ENCODE results near the gene DPYSL3.
A peak's percentile ranks its signal among the peaks of the same experiment; 100 is the strongest.

DPYSL3 gene

DNA sequence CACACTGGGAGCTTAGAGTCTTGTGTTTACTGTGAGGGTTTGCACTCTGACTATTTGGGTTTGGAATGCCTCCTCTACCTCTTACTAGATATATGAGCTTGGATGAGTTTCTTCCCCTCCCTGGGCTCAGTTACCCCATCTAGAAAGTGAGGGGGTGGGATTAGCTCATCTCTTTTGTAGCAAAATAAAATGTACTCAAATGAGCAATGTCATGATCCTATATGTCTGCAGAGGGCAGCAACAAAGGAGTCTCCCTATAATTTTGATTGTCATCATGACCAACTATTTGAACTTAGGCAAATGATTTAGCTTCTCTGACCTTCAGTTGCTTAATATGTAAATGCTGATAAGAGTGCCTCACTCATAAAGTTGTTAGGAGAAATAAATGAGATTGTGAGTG lies 109.0 kb downstream of the DPYSL3 start:
- TF ChIP-seq, protein P1, sequence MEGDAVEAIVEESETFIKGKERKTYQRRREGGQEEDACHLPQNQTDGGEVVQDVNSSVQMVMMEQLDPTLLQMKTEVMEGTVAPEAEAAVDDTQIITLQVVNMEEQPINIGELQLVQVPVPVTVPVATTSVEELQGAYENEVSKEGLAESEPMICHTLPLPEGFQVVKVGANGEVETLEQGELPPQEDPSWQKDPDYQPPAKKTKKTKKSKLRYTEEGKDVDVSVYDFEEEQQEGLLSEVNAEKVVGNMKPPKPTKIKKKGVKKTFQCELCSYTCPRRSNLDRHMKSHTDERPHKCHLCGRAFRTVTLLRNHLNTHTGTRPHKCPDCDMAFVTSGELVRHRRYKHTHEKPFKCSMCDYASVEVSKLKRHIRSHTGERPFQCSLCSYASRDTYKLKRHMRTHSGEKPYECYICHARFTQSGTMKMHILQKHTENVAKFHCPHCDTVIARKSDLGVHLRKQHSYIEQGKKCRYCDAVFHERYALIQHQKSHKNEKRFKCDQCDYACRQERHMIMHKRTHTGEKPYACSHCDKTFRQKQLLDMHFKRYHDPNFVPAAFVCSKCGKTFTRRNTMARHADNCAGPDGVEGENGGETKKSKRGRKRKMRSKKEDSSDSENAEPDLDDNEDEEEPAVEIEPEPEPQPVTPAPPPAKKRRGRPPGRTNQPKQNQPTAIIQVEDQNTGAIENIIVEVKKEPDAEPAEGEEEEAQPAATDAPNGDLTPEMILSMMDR (IDR thresholded peaks at IDR 0.05; ENCODE audit: low read depth, low read length), result no peak
- TF ChIP-seq, protein P2, sequence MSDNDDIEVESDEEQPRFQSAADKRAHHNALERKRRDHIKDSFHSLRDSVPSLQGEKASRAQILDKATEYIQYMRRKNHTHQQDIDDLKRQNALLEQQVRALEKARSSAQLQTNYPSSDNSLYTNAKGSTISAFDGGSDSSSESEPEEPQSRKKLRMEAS (IDR thresholded peaks at IDR 0.05; ENCODE audit: low read depth, low read length), result no peak
- TF ChIP-seq MYC (IDR thresholded peaks at IDR 0.05; ENCODE audit: low read depth, low read length) (no peak), POLR2A (IDR thresholded peaks at IDR 0.05; ENCODE audit: extremely low read depth, insufficient read length) (no peak)
- no peak overlapping the region for H3K4me3 ChIP-seq (ENCODE audit: low read depth, low read length)
- no peak for DNase-seq (ENCODE audit: low read depth)

DNA sequence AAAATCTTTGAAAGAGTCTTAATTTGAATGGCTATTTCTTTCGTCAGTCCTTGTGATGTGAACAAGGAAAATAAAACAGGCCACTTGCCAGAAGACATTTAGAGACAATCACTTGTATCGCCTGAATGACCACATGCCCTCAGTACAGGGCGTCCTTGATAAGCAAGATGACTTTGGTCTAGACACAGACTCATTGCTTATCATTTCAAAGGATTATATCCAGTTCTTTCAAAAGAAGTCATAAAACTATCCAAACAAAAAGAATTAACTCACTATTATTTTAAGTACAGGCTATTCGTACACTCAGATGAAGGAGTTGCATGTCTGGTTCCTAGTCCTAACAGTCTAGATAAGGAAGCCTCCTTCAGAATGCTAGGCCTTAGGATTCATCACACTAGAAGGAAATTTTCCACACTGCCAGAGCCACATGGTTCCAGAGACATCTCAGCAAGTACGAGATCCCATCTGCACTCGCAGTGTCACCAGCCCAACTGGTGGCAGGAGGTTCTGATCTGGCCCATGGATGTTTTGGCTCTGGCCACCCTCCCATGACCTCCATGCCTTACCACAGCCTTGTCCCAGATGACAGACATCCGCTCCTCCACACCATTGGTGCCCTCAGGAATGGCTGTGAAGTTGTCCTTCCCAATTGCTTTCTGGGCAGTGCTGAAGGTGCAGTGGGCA lies 109.6 kb downstream of the DPYSL3 start:
- DNase-seq (ENCODE audit: low read depth), result no peak
- H3K4me3 ChIP-seq (ENCODE audit: low read depth, low read length), result no peak overlapping the region
- TF ChIP-seq, protein P1 (IDR thresholded peaks at IDR 0.05; ENCODE audit: low read depth, low read length), result no peak
- TF ChIP-seq MYC (IDR thresholded peaks at IDR 0.05; ENCODE audit: low read depth, low read length) (no peak), POLR2A (IDR thresholded peaks at IDR 0.05; ENCODE audit: extremely low read depth, insufficient read length) (no peak)
- TF ChIP-seq, protein P2 (IDR thresholded peaks at IDR 0.05; ENCODE audit: low read depth, low read length), result no peak

DNA sequence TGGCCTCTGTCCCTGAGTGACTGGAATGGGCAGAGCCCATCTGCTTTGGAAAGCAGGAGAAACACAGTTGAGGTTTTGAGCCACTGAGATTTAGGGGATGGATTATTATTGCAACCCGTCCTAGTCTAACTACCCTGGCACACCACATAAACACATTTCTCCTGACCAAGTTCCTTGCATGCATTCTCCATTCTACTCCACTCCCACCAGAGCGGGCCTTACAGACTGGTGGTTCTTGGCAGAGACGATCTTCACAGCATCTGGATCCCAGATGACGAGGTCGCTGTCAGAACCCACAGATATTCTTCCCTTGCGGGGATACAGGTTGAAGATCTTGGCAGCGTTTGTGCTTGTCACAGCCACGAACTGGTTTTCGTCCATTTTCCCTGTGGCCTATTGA lies 111.0 kb downstream of the DPYSL3 start:
- TF ChIP-seq, protein P1 (IDR thresholded peaks at IDR 0.05; ENCODE audit: low read depth, low read length), result no peak
- TF ChIP-seq MYC (IDR thresholded peaks at IDR 0.05; ENCODE audit: low read depth, low read length) (no peak), POLR2A (IDR thresholded peaks at IDR 0.05; ENCODE audit: extremely low read depth, insufficient read length) (no peak)
- TF ChIP-seq, protein P2 (IDR thresholded peaks at IDR 0.05; ENCODE audit: low read depth, low read length), result no peak
- H3K4me3 ChIP-seq (ENCODE audit: low read depth, low read length), result no peak overlapping the region
- no peak for DNase-seq (ENCODE audit: low read depth)

DNA sequence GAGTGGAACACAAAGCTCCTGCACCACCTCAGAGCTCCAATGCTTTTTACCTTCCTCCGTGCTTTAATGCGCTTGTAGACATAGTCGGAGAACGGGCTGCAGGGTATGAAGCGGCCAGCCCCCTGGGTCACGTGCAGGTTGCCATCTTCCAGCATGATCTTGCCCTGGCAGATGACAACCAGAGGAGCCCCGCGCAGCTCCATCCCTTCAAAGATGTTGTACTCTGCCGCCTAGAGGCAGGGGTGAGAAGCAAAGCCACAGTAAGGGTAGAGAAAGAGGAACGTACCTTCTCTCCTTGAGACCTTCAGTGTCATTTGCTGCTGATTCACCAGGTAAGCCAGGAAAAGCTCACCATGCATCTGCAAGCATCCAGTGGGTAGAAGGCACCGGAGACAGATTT lies 112.3 kb downstream of the DPYSL3 start:
- no peak overlapping the region for H3K4me3 ChIP-seq (ENCODE audit: low read depth, low read length)
- peak; percentile 25 for DNase-seq (ENCODE audit: low read depth)
- TF ChIP-seq, protein P2 (IDR thresholded peaks at IDR 0.05; ENCODE audit: low read depth, low read length), result no peak
- TF ChIP-seq, protein P1 (IDR thresholded peaks at IDR 0.05; ENCODE audit: low read depth, low read length), result peak; percentile 31

DNA sequence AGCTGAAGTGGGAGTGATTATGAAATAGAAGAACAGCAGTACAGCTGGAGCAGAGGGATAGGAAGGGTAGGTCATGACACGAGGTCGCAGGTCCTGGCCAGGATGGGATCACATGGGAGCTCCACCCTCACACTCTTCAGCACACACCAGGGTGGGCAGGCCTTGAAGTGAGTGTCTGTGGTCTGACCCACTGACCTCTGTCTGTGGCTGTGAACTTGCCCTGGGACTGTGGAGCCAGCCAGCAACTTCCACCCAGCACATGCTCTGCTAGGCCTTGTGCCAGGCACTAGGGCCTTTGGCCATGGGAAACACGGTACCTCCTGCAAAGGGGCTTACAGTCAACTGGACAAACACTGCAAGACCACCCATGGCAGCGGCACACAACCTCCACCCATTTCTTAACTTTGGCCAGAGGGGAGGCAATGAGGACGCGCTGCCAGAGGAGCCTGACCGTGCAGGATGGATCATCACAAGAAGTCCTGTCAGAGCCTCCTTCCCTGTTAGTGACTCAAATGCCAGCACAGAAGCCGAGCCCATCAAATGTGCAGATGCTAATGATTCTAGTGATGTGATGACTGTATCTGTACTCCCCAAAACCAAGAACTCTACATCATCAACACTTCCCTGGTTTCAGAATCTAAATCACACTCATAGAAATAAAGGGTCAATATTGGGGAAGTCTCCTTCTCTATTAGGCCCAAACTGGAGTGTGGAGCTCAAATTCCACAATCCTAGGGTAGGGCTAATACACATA lies 113.6 kb downstream of the DPYSL3 start:
- no peak for DNase-seq (ENCODE audit: low read depth)
- TF ChIP-seq MYC (IDR thresholded peaks at IDR 0.05; ENCODE audit: low read depth, low read length), result no peak
- TF ChIP-seq, protein P1 (IDR thresholded peaks at IDR 0.05; ENCODE audit: low read depth, low read length), result no peak
- TF ChIP-seq POLR2A (IDR thresholded peaks at IDR 0.05; ENCODE audit: extremely low read depth, insufficient read length), result no peak
- TF ChIP-seq, protein P2 (IDR thresholded peaks at IDR 0.05; ENCODE audit: low read depth, low read length), result no peak
- H3K4me3 ChIP-seq (ENCODE audit: low read depth, low read length), result no peak overlapping the region

Measured in NB4 (cell line).